NCI-H2029 treated with DMSO at 0.1 percent for 48 hours (cell line): Measurements from ENCODE around the gene LTA4H.

Experiments
- DNase-seq: peaks from one replicate; lab custom pipeline; 2025; lab: John Stamatoyannopoulos, UW

The LTA4H gene

GRCh38 chr12:96057986-96058553 is 22.7 kb upstream of the LTA4H start:
- no peak for DNase-seq

- no peak for DNase-seq
Observed at GRCh38 chr12:96056646-96057455, 21.5 kb upstream of the LTA4H start.

- DNase-seq = no peak
Observed at GRCh38 chr12:96054244-96054610, 18.8 kb upstream of the LTA4H start.

GRCh38 chr12:96053476-96054243 is 18.3 kb upstream of the LTA4H start:
- no peak for DNase-seq

GRCh38 chr12:96051756-96052485 is 16.5 kb upstream of the LTA4H start:
- DNase-seq = no peak

- DNase-seq = no peak
Observed at GRCh38 chr12:96050139-96050538, 14.8 kb upstream of the LTA4H start.

GRCh38 chr12:96049101-96049500 is 13.7 kb upstream of the LTA4H start:
- no peak for DNase-seq

GRCh38 chr12:96048393-96048969 is 13.1 kb upstream of the LTA4H start:
- DNase-seq = peak; percentile 79

- DNase-seq = peak; percentile 88
Observed at GRCh38 chr12:96047229-96048211, 12.1 kb upstream of the LTA4H start.

- peak; percentile 15 for DNase-seq
Observed at GRCh38 chr12:96046543-96047228, 11.3 kb upstream of the LTA4H start.

- DNase-seq = no peak
Observed at GRCh38 chr12:96045566-96045965, 10.2 kb upstream of the LTA4H start.

GRCh38 chr12:96044943-96045290 is 9.5 kb upstream of the LTA4H start:
- DNase-seq = no peak

- no peak for DNase-seq
Observed at GRCh38 chr12:96044017-96044942, 8.9 kb upstream of the LTA4H start.

- no peak for DNase-seq
Observed at GRCh38 chr12:96041181-96041580, 5.8 kb upstream of the LTA4H start.

GRCh38 chr12:96040305-96041133 is 5.1 kb upstream of the LTA4H start:
- DNase-seq = no peak

- no peak for DNase-seq
Observed at GRCh38 chr12:96039516-96039915, 4.1 kb upstream of the LTA4H start.

- DNase-seq = no peak
Observed at GRCh38 chr12:96036765-96037455, 1.5 kb upstream of the LTA4H start.
